Measurements from ENCODE around the gene SLC15A4. TPM values are rescaled to one million over a fixed set of nuclear protein-coding genes. Genes with fewer than 3 reads are reported as not detected.
A peak's percentile ranks its signal among the peaks of the same experiment; 100 is the strongest.
"Not testable (repeated sequence)": the region's sequence is repeated elsewhere in the genome, so short reads cannot be mapped to it uniquely, and the experiment has no call there.

The SLC15A4 gene
- total RNA-seq, 1 donor from 2014 or later, result 38.8 TPM

- H3K9me3 Mint-ChIP-seq; H3K4me3 Mint-ChIP-seq (ENCODE audit: low read depth); DNase-seq (ENCODE audit: low spot score); H3K27me3 Mint-ChIP-seq (ENCODE audit: low read depth); intact Hi-C loops (cut with micrococcal nuclease); H3K27ac Mint-ChIP-seq: not testable (repeated sequence)
- Mint-ChIP-seq H3K4me1 (ENCODE audit: low read depth) (peaks cover 30% of the 10 kb centered on the region), H3K36me3 (ENCODE audit: low read depth) (peaks cover 86% of the 10 kb centered on the region)
Observed at GRCh38 chr12:128805406-128805805, 18.4 kb downstream of the SLC15A4 start.

- Mint-ChIP-seq H3K27ac (no peak overlapping the region), H3K4me3 (ENCODE audit: low read depth) (no peak overlapping the region), H3K27me3 (ENCODE audit: low read depth) (no peaks in the 10 kb centered on the region), H3K4me1 (ENCODE audit: low read depth) (peaks cover 25% of the 10 kb centered on the region), H3K9me3 (peaks cover 6% of the 10 kb centered on the region), H3K36me3 (ENCODE audit: low read depth) (peaks cover 86% of the 10 kb centered on the region)
- no peak for DNase-seq (ENCODE audit: low spot score)
- intact Hi-C loops (cut with micrococcal nuclease), result no loop called here
Observed at GRCh38 chr12:128804762-128805161, 19.0 kb downstream of the SLC15A4 start.

GRCh38 chr12:128803788-128804187 is 20.0 kb downstream of the SLC15A4 start:
- DNase-seq (ENCODE audit: low spot score), result no peak
- Mint-ChIP-seq H3K36me3 (ENCODE audit: low read depth) (peaks cover 86% of the 10 kb centered on the region), H3K4me3 (ENCODE audit: low read depth) (no peak overlapping the region), H3K27ac (no peak overlapping the region), H3K4me1 (ENCODE audit: low read depth) (peaks cover 21% of the 10 kb centered on the region), H3K9me3 (peaks cover 6% of the 10 kb centered on the region), H3K27me3 (ENCODE audit: low read depth) (no peaks in the 10 kb centered on the region)
- intact Hi-C loops (cut with micrococcal nuclease), result no loop called here

- Mint-ChIP-seq H3K27ac (peak overlapping the region; percentile 1), H3K36me3 (ENCODE audit: low read depth) (peaks cover 89% of the 10 kb centered on the region), H3K4me1 (ENCODE audit: low read depth) (peaks cover 19% of the 10 kb centered on the region), H3K4me3 (ENCODE audit: low read depth) (no peak overlapping the region), H3K9me3 (peaks cover 6% of the 10 kb centered on the region), H3K27me3 (ENCODE audit: low read depth) (no peaks in the 10 kb centered on the region)
- no peak for DNase-seq (ENCODE audit: low spot score)
- intact Hi-C loops (cut with micrococcal nuclease), result no loop called here
Observed at GRCh38 chr12:128802756-128803155, 21.0 kb downstream of the SLC15A4 start.

- peaks cover 22% of the 10 kb centered on the region for H3K4me1 Mint-ChIP-seq (ENCODE audit: low read depth)
- peak overlapping the region; percentile 46 for H3K27ac Mint-ChIP-seq
- peaks cover 6% of the 10 kb centered on the region for H3K9me3 Mint-ChIP-seq
- H3K36me3 Mint-ChIP-seq (ENCODE audit: low read depth), result peaks cover 87% of the 10 kb centered on the region
- DNase-seq (ENCODE audit: low spot score), result no peak
- no peaks in the 10 kb centered on the region for H3K27me3 Mint-ChIP-seq (ENCODE audit: low read depth)
- intact Hi-C loops (cut with micrococcal nuclease), result no loop called here
- H3K4me3 Mint-ChIP-seq (ENCODE audit: low read depth), result no peak overlapping the region
Observed at GRCh38 chr12:128801879-128802391, 21.8 kb downstream of the SLC15A4 start.

- Mint-ChIP-seq H3K9me3 (peaks cover 6% of the 10 kb centered on the region), H3K4me1 (ENCODE audit: low read depth) (peaks cover 26% of the 10 kb centered on the region), H3K27ac (no peak overlapping the region), H3K27me3 (ENCODE audit: low read depth) (no peaks in the 10 kb centered on the region), H3K4me3 (ENCODE audit: low read depth) (no peak overlapping the region), H3K36me3 (ENCODE audit: low read depth) (peaks cover 90% of the 10 kb centered on the region)
- intact Hi-C loops (cut with micrococcal nuclease), result no loop called here
- no peak for DNase-seq (ENCODE audit: low spot score)
Observed at GRCh38 chr12:128800606-128801005, 23.2 kb downstream of the SLC15A4 start.

- H3K4me1 Mint-ChIP-seq (ENCODE audit: low read depth), result peaks cover 32% of the 10 kb centered on the region
- no peak overlapping the region for H3K4me3 Mint-ChIP-seq (ENCODE audit: low read depth)
- peaks cover 90% of the 10 kb centered on the region for H3K36me3 Mint-ChIP-seq (ENCODE audit: low read depth)
- intact Hi-C loops (cut with micrococcal nuclease), result no loop called here
- H3K27me3 Mint-ChIP-seq (ENCODE audit: low read depth), result no peaks in the 10 kb centered on the region
- H3K9me3 Mint-ChIP-seq, result no peaks in the 10 kb centered on the region
- no peak overlapping the region for H3K27ac Mint-ChIP-seq
- no peak for DNase-seq (ENCODE audit: low spot score)
Observed at GRCh38 chr12:128798571-128799341, 25.0 kb downstream of the SLC15A4 start.

GRCh38 chr12:128797119-128798118 is 26.3 kb downstream of the SLC15A4 start:
- intact Hi-C loops (cut with micrococcal nuclease), result no loop called here
- Mint-ChIP-seq H3K36me3 (ENCODE audit: low read depth) (peaks cover 89% of the 10 kb centered on the region), H3K4me1 (ENCODE audit: low read depth) (peaks cover 28% of the 10 kb centered on the region), H3K4me3 (ENCODE audit: low read depth) (no peak overlapping the region), H3K27ac (peak overlapping the region; percentile 72), H3K9me3 (no peaks in the 10 kb centered on the region), H3K27me3 (ENCODE audit: low read depth) (no peaks in the 10 kb centered on the region)
- no peak for DNase-seq (ENCODE audit: low spot score)

GRCh38 chr12:128796439-128797118 is 27.2 kb downstream of the SLC15A4 start:
- Mint-ChIP-seq H3K4me3 (ENCODE audit: low read depth) (no peak overlapping the region), H3K9me3 (no peaks in the 10 kb centered on the region), H3K4me1 (ENCODE audit: low read depth) (peaks cover 29% of the 10 kb centered on the region), H3K36me3 (ENCODE audit: low read depth) (peaks cover 90% of the 10 kb centered on the region), H3K27ac (no peak overlapping the region), H3K27me3 (ENCODE audit: low read depth) (no peaks in the 10 kb centered on the region)
- intact Hi-C loops (cut with micrococcal nuclease), result no loop called here
- no peak for DNase-seq (ENCODE audit: low spot score)

- Mint-ChIP-seq H3K27ac (no peak overlapping the region), H3K9me3 (no peaks in the 10 kb centered on the region), H3K4me3 (ENCODE audit: low read depth) (no peak overlapping the region), H3K27me3 (ENCODE audit: low read depth) (no peaks in the 10 kb centered on the region), H3K36me3 (ENCODE audit: low read depth) (peaks cover 89% of the 10 kb centered on the region), H3K4me1 (ENCODE audit: low read depth) (peaks cover 27% of the 10 kb centered on the region)
- no peak for DNase-seq (ENCODE audit: low spot score)
- intact Hi-C loops (cut with micrococcal nuclease), result no loop called here
Observed at GRCh38 chr12:128795530-128796361, 28.0 kb downstream of the SLC15A4 start.

- DNase-seq (ENCODE audit: low spot score), result no peak
- H3K36me3 Mint-ChIP-seq (ENCODE audit: low read depth), result peaks cover 82% of the 10 kb centered on the region
- intact Hi-C loops (cut with micrococcal nuclease), result no loop called here
- H3K4me3 Mint-ChIP-seq (ENCODE audit: low read depth), result no peak overlapping the region
- peaks cover 25% of the 10 kb centered on the region for H3K4me1 Mint-ChIP-seq (ENCODE audit: low read depth)
- no peaks in the 10 kb centered on the region for H3K27me3 Mint-ChIP-seq (ENCODE audit: low read depth)
- no peaks in the 10 kb centered on the region for H3K9me3 Mint-ChIP-seq
- peak overlapping the region; percentile 57 for H3K27ac Mint-ChIP-seq
Observed at GRCh38 chr12:128794661-128795529, 28.9 kb downstream of the SLC15A4 start.

All from activated T-helper 2 cell treated with anti-CD3 and anti-CD28 coated beads, Interferon-gamma antibody, Interleukin-2, Interleukin-4, amounts not matched to agents 10 μg/mL and 5 μg/mL and 100 μg/mL, durations not matched to agents 14 hours and 24 hours and 36 hours (primary cell).